ENCODE data around the gene ADD2.

- TF ChIP-seq CTCF (IDR thresholded peaks at IDR 0.05): no peak
- TF ChIP-seq ZFX (IDR thresholded peaks at IDR 0.05; ENCODE audit: borderline replicate concordance): no peak
These were observed 48.8 kb downstream of the ADD2 start for GRCh38 chr2:70719231-70719630.
